Activated CD4-positive, alpha-beta T cell treated with anti-CD3 and anti-CD28 coated beads, Interleukin-2, amount 10 ng/mL, durations not matched to agents 24 days and 14 days (primary cell): ENCODE data around the gene PLXNA3. TPM values are rescaled to one million over a fixed set of nuclear protein-coding genes. Genes with fewer than 3 reads are reported as not detected.

Experiments used
- DNase-seq: peaks from one replicate; pipeline ENCODE4 v3.0.0; 2022
- H3K27ac Mint-ChIP-seq: one replicate; pipeline ENCODE4 v1.8.0; 2022; ENCODE audit warnings: mild to moderate bottlenecking, mixed read lengths
- H3K27me3 Mint-ChIP-seq: one replicate; pipeline ENCODE4 v1.8.0; 2022; ENCODE audit warnings: mixed read lengths
- H3K36me3 Mint-ChIP-seq: one replicate; pipeline ENCODE4 v1.8.0; 2022; ENCODE audit warnings: low read depth, mild to moderate bottlenecking, mixed read lengths
- H3K4me1 Mint-ChIP-seq: one replicate; pipeline ENCODE4 v1.8.0; 2021; ENCODE audit warnings: mixed read lengths
- H3K4me3 Mint-ChIP-seq: one replicate; pipeline ENCODE4 v1.8.0; 2022; ENCODE audit warnings: mild to moderate bottlenecking, moderate library complexity, mixed read lengths
- H3K9me3 Mint-ChIP-seq: one replicate; pipeline ENCODE4 v1.8.0; 2021; ENCODE audit warnings: mixed read lengths
- intact Hi-C: fragments of 100-400 bp; cut with micrococcal nuclease; formaldehyde crosslinking; loops from one replicate; pipeline ENCODE4 v1.15.1; 2023
- total RNA-seq: library from RNA; stranded (reverse); gene quantifications from 2 replicates; pipeline ENCODE4 v1.2.3, GENCODE V29; 2022

The PLXNA3 gene
- 48.3 and 55.9 TPM in 2 replicates for total RNA-seq

DNA sequence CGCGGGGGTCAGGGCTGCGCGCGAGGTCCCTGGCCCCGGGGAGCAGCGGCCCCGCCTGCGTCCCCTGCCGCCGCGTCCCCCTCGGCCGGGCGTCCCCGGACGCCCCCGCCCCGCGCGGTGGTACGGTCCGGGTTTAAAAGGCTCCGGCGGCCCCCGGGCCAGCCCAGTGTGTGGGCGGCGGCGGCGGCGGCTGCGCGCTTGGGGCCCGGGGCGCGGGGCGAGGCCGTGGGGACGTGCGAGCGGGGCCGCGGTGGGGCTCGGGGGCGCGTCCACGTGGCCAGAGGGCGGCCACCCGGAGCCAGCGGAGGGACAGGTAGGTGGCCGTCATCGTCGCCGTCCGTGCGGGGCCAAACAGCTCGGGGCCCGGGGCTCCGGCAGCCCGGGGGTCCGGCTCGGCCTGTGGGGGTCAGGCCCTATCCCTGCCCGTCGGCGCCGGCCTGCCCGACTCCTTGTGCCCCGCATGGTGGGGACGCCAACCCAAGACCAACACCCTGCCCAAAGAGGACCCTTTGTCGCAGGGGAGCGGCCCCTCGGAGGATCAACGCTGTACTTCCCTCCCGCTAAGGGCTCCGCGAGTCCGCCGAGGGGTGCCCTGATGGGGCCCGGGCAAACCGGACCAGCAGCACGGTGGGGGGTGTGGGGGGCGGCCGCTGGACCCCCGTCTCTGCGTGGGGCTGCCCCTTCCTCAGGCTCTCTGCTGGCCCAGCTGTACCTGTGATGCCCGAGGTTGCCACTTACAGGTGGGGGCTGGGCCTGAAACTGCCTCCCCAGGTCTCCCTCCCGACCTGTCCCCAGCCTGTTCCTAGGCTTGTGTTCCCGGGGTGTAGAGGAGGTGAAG lies at the start of gene PLXNA3:
PLXNA3 (plus strand) TSS at position 166 of the 838 bp plus-strand sequence. CDS start 1,903 bp downstream, outside the sequence.
- Mint-ChIP-seq H3K27ac (peak within 1 kb of the TSS; percentile 96), H3K9me3 (no peaks in the 10 kb centered on the region), H3K27me3 (no peaks in the 10 kb centered on the region), H3K4me1 (peaks cover 6% of the 10 kb centered on the region), H3K36me3 (peaks cover 15% of the 10 kb centered on the region), H3K4me3 (peak within 1 kb of the TSS; percentile 93)
- DNase-seq = peak; percentile 89
- intact Hi-C loops = loop anchor here (1.0 kb wide), 1 partner anchor 21 kb away; the partner anchor contains the start of gene LAGE3

DNA sequence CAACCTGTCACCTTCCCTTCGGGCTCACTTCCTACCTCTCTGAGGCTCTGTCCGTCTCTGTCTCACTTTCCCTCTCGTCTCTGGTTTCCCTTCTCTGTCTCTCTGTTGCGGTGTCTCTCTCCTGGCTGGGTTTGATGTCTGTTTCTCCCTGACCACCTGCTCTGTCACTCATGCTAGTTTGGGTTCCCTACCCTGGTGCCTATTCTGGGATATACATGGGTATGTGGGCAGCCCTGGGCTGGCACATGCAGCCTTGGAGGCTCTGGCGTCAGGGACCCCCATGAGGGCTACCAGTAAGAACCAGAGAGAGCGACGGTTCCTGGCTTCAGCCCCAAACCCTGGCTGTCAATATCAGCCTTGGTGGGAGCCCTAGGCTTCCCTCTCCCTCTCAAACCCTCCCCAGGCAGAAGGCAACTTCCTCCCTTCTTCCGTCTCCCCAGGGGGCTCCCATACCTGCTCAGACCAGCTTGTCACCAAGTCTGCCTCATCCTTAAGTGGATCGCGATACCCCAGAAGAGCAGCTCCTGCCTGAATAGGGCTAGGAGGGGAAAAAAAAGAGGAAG lies 49.3 kb upstream of the PLXNA3 start:
- Mint-ChIP-seq H3K9me3 (no peaks in the 10 kb centered on the region), H3K36me3 (peaks cover 6% of the 10 kb centered on the region), H3K4me3 (peak overlapping the region; percentile 77), H3K27me3 (no peaks in the 10 kb centered on the region), H3K27ac (peak overlapping the region; percentile 41), H3K4me1 (peaks cover 11% of the 10 kb centered on the region)
- intact Hi-C loops = no loop called here
- no peak for DNase-seq

DNA sequence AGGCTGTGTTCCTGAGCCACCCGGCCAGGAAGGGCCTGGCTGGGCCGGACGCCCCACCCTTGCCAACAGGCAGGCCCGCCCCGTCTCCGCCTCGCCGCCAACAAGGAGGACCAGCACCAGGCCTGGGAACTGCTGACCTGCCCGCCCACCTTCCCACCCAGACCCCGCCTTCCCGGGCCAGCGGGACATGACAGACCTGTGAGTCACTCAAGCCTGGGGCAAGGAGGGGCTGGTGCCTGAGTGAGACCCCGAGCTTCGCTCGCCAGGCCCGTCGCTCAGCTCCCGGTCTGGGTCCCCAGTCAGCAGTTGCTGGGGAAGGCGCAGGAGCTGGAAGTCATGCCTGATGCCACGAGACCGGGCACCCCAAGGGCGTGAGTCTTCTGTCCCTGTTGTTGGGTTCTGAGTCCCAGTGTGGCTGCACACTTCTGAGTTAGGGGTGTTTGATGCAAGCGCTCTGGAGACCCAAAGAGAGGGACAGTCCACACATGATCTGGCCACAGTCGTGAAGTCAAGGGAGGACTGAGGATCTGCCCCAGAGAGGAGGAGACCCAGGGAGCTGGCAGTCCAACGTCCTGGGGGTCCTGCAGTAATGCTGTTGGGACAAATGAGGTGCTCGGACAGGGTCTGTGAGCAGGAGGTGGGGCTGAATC lies 48.7 kb upstream of the PLXNA3 start, which contains the start of gene DNASE1L1:
DNASE1L1 (minus strand) TSS at position 33 of the 650 bp plus-strand sequence. CDS start 3,686 bp downstream, outside the sequence.
- intact Hi-C loops = no loop called here
- peak; percentile 69 for DNase-seq
- H3K9me3 Mint-ChIP-seq = no peaks in the 10 kb centered on the region
- no peaks in the 10 kb centered on the region for H3K27me3 Mint-ChIP-seq
- H3K4me3 Mint-ChIP-seq = peak within 1 kb of the TSS; percentile 77
- H3K27ac Mint-ChIP-seq = peak within 1 kb of the TSS; percentile 66
- H3K36me3 Mint-ChIP-seq = peaks cover 6% of the 10 kb centered on the region
- H3K4me1 Mint-ChIP-seq = peaks cover 11% of the 10 kb centered on the region

DNA sequence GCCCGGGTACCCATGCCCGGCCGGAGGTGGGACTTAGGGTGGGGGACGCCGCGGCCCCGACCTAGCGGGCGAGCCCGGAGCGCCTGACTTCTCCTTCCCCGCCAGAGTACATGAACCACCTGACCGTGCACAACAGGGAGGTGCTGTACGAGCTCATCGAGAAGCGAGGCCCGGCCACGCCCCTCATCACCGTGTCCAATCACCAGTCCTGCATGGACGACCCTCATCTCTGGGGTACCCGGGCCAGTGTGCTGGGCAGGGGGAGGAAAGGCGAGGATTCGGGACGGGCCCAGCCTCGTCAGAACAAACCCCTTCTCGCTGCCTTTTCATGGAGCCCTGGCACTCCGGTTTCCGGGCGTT lies 46.1 kb upstream of the PLXNA3 start:
- peak; percentile 85 for DNase-seq
- Mint-ChIP-seq H3K4me1 (peaks cover 11% of the 10 kb centered on the region), H3K27ac (peak overlapping the region; percentile 82), H3K36me3 (peaks cover 12% of the 10 kb centered on the region), H3K4me3 (peak overlapping the region; percentile 84), H3K27me3 (no peaks in the 10 kb centered on the region), H3K9me3 (no peaks in the 10 kb centered on the region)
- intact Hi-C loops = loop anchor here (1.0 kb wide), 1 partner anchor 16 kb away; the partner anchor contains the start of gene ATP6AP1

DNA sequence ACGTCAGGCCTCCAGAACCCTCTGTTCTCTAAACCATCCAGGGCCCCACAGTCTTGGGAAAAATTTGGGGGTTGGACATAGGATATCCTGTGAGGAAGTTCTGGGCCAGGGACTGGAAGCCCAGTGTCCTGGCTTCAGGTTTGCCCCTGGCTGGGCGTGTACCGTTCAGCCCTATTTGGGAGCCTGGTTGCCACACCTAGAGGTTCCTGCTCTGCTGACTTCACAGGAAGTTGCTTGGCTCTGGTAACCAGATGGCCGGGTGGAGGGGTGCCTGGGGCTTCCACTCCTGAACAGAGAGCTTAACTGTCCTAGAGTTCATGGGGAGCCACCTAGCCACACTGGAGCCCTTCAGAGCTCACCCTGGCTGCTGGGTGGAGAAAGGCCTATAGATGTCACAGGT lies 45.6 kb upstream of the PLXNA3 start:
- H3K27ac Mint-ChIP-seq = peak overlapping the region; percentile 82
- H3K9me3 Mint-ChIP-seq = no peaks in the 10 kb centered on the region
- H3K36me3 Mint-ChIP-seq = peaks cover 12% of the 10 kb centered on the region
- no peaks in the 10 kb centered on the region for H3K27me3 Mint-ChIP-seq
- peaks cover 11% of the 10 kb centered on the region for H3K4me1 Mint-ChIP-seq
- DNase-seq = peak; percentile 80
- intact Hi-C loops = loop anchor here (1.0 kb wide), 1 partner anchor 16 kb away; the partner anchor contains the start of gene ATP6AP1
- peak overlapping the region; percentile 84 for H3K4me3 Mint-ChIP-seq

DNA sequence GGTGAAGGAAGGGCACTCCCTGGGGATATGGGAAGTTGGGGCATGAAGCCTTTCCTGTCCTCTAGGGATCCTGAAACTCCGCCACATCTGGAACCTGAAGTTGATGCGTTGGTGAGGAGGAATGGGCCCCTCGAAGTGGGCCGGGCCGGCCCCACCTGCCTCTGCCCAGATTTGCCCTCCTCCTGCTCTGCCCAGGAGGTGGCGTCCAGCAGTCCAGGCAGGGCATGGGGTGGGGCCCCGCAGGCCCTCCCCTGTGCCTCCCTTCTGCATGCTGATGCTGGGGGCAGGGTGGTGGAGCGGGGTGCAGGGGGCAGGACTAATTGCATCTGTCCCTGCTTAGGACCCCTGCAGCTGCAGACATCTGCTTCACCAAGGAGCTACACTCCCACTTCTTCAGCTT lies 44.9 kb upstream of the PLXNA3 start:
- intact Hi-C loops = no loop called here
- Mint-ChIP-seq H3K36me3 (peaks cover 12% of the 10 kb centered on the region), H3K27me3 (no peaks in the 10 kb centered on the region), H3K9me3 (no peaks in the 10 kb centered on the region), H3K4me3 (peak overlapping the region; percentile 84), H3K27ac (no peak overlapping the region), H3K4me1 (peaks cover 11% of the 10 kb centered on the region)
- DNase-seq = no peak

DNA sequence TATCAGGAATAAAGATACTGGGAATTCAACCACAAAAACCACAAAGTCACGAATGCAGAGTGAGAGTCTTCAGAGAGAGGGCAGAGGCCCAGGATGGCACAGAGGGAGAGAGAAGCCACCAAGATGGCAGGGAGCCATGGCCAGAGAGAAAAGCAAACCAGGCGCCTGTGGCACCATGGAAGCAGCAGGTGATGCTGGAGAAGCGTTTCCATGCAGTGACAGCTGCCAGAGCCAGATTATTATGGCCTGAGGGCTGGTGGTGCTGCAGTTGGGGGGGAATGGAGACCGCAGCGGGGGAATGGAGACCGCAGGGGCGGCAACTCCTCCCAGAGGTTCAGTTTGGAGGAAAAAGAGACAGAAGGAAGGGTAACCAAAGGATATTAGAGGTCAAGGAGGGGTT lies 40.9 kb upstream of the PLXNA3 start:
- H3K27me3 Mint-ChIP-seq = no peaks in the 10 kb centered on the region
- H3K27ac Mint-ChIP-seq = no peak overlapping the region
- H3K4me3 Mint-ChIP-seq = no peak overlapping the region
- peaks cover 5% of the 10 kb centered on the region for H3K4me1 Mint-ChIP-seq
- H3K36me3 Mint-ChIP-seq = peaks cover 15% of the 10 kb centered on the region
- intact Hi-C loops = no loop called here
- H3K9me3 Mint-ChIP-seq = no peaks in the 10 kb centered on the region
- no peak for DNase-seq

DNA sequence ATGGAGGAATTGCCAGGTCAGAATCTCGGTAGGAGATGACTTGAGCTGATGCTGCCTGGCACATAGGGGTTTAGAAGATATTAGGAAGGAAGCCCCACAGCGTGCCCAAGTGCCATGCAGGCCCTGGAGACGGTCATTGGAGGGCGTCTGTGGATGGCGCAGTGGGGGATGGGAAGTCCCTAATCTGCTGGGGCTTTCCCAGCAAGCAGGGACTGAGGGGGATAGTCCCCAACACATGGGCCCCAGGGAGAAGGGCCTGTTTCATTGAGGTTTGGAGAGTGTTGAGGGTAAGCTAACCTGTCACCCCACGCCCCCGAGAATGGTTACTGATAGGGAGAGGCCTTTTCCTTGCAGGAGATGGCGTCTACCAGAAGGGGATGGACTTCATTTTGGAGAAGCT lies 38.9 kb upstream of the PLXNA3 start:
- H3K4me3 Mint-ChIP-seq = no peak overlapping the region
- no peak for DNase-seq
- H3K36me3 Mint-ChIP-seq = peaks cover 13% of the 10 kb centered on the region
- H3K9me3 Mint-ChIP-seq = no peaks in the 10 kb centered on the region
- no peaks in the 10 kb centered on the region for H3K27me3 Mint-ChIP-seq
- H3K4me1 Mint-ChIP-seq = peaks cover 2% of the 10 kb centered on the region
- intact Hi-C loops = no loop called here
- no peak overlapping the region for H3K27ac Mint-ChIP-seq

DNA sequence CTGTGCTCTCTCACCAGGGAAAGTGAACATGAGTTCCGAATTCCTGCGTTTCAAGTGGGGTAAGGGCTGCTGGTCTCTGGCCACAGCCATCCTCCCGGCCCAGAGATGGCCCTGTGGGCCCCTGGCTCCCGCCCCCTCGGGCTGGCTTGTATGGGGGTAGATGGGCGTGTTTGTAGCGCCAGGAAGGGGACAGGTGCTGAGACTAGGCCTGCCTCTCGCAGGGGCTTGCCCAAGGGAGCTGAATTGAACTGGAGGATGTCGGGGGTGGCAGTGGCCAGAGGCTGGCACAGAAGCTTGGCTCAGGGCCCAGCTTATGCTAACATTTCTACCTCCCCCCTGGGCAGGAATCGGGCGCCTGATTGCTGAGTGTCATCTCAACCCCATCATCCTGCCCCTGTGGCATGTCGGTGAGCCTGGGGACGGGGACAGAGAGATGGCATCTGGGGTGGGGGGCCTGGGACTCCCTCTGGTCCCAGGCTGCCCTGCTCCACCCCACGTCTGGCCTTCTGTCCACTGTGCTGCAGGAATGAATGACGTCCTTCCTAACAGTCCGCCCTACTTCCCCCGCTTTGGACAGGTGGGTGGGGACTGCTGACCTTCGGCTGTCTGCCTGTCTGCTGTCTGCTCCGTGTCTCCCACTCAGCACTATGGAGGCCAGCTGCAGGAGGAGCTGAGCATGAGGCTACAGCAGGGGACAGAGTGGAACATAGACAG lies 38.2 kb upstream of the PLXNA3 start:
- Mint-ChIP-seq H3K27me3 (no peaks in the 10 kb centered on the region), H3K36me3 (peaks cover 13% of the 10 kb centered on the region), H3K27ac (no peak overlapping the region), H3K9me3 (no peaks in the 10 kb centered on the region), H3K4me1 (peaks cover 4% of the 10 kb centered on the region), H3K4me3 (no peak overlapping the region)
- no peak for DNase-seq
- intact Hi-C loops = no loop called here

DNA sequence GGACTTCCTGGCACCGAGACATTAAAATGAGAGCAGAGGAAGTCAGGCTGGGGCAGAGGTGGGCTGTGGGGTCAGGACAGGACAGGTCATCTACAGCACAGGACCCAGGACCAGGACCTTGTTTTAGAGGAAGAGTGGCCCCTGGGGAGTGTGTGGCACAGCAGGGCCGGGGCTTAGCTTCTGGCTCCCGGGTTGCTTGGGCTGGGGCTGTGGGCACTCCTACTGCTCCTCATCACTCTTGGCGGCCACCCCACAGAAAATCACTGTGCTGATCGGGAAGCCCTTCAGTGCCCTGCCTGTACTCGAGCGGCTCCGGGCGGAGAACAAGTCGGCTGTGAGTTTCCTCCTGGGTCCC lies 37.7 kb upstream of the PLXNA3 start:
- H3K27ac Mint-ChIP-seq = no peak overlapping the region
- no peaks in the 10 kb centered on the region for H3K27me3 Mint-ChIP-seq
- no peak overlapping the region for H3K4me3 Mint-ChIP-seq
- no peak for DNase-seq
- intact Hi-C loops = no loop called here
- peaks cover 4% of the 10 kb centered on the region for H3K4me1 Mint-ChIP-seq
- H3K9me3 Mint-ChIP-seq = no peaks in the 10 kb centered on the region
- H3K36me3 Mint-ChIP-seq = peaks cover 9% of the 10 kb centered on the region

DNA sequence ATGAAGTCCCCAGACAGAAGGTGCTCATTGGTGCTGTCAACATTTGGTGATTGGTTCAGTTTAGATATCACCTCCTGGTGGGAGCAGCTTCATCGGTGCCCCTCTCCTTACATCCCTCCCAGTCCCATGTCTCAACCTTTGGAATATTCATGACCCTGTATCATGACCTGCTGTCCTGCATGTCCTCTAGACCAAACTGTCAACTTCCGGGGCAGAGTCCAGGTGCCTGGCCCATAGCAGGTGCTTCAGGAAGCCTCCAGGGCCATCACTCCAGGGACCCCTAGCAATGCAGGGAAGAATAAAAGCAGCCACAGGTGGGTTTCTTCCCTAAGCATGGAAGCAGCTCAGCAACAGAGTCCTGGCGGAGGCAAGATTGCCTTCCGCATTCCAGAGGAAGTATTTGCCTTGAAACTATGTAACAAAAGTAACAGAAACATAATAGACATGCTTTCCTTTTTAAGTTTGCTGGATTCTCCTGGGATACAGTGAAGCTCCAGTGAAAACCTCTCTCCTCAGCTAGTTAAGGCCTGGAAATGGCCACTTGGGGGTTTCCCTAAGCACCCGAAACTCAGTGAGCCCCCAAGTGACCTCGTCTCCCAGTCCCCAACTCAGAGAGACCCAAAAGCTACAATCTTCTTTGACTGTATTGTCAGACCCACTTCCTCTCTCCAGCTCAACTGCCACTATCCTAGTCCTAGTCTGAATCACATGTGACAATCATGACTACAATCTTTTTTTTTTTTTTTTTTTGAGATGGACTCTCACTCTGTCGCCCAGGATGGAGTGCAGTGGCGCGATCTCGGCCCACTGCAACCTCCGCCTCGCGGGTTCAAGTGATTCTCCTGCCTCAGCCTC lies 30.9 kb upstream of the PLXNA3 start:
- intact Hi-C loops = no loop called here
- Mint-ChIP-seq H3K9me3 (no peaks in the 10 kb centered on the region), H3K4me3 (peak overlapping the region; percentile 84)

DNA sequence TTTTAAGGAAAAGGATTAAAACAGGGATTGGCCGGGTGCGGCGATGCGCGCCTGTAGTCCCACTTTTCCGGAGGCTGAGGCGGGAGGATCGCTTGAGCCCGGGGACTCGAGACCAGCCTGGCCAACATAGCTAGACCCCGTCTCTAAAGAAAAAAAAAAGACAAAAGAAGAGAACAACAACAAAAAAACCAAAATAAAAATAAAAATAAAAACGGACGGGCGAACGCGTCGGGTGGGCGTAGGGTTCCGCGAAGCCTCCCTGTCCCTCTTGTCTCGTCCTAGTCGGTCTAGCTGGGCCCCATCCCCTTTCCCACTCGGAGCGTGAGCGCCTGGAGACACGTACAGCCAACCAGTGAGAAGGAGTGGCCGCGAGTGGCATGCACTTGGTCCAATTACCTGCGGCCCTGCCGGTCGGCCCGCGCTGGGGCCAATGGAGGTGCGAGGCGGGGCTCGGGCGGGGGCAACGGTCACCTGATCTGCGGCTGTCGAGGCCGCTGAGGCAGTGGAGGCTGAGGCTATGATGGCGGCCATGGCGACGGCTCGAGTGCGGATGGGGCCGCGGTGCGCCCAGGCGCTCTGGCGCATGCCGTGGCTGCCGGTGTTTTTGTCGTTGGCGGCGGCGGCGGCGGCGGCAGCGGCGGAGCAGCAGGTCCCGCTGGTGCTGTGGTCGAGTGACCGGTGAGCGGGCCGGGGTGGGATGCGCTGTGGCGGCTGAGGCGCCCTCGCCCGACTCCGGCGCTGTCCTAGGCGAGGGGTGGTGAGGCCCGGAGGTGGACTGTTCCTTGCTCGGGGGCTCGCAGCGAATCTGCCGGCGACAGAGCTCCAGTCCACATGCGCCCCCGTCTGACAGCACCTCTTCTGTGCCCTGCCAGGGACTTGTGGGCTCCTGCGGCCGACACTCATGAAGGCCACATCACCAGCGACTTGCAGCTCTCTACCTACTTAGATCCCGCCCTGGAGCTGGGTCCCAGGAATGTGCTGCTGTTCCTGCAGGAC lies 29.6 kb upstream of the PLXNA3 start, which contains the start of gene ATP6AP1:
ATP6AP1 (plus strand) TSS at position 502 of the 996 bp plus-strand sequence; CDS start at position 518, 16 bp downstream.
- Mint-ChIP-seq H3K4me1 (peaks cover 25% of the 10 kb centered on the region), H3K27me3 (no peaks in the 10 kb centered on the region), H3K9me3 (no peaks in the 10 kb centered on the region), H3K27ac (peak within 1 kb of the TSS; percentile 75), H3K36me3 (peaks cover 13% of the 10 kb centered on the region), H3K4me3 (peak within 1 kb of the TSS; percentile 84)
- peak; percentile 96 for DNase-seq
- intact Hi-C loops = loop anchor here (1.0 kb wide), 1 partner anchor 16 kb away; no protein-coding TSS in a partner anchor

More for the DNA sequence above, 30.9 kb upstream of the PLXNA3 start:
- no peak overlapping the region for H3K27ac Mint-ChIP-seq
- H3K36me3 Mint-ChIP-seq = peaks cover 6% of the 10 kb centered on the region
- no peak for DNase-seq
- no peaks in the 10 kb centered on the region for H3K27me3 Mint-ChIP-seq
- H3K4me1 Mint-ChIP-seq = peaks cover 25% of the 10 kb centered on the region
